Activated T-helper 1 cell treated with anti-CD3 and anti-CD28 coated beads, Interleukin-12 subunit alpha, Interleukin-12 subunit beta, Interleukin-2, Interleukin-4 antibody, amounts not matched to agents 30 ng/mL and 10 ng/mL and 1 ng/mL, durations not matched to agents 14 hours and 24 hours and 36 hours (primary cell): Measurements from ENCODE around the gene ART5. TPM values are rescaled to one million over a fixed set of nuclear protein-coding genes. Genes with fewer than 3 reads are reported as not detected.
"Not testable (repeated sequence)": the region's sequence is repeated elsewhere in the genome, so short reads cannot be mapped to it uniquely, and the experiment has no call there.

Experiments used
- DNase-seq: peaks from one replicate; pipeline ENCODE4 v3.0.0; 2021; ENCODE audit warnings: low spot score
- H3K27ac Mint-ChIP-seq: one replicate; pipeline ENCODE4 v1.8.0; 2021; ENCODE audit warnings: mild to moderate bottlenecking, mixed read lengths
- H3K27me3 Mint-ChIP-seq: one replicate; pipeline ENCODE4 v1.8.0; 2022; ENCODE audit warnings: mild to moderate bottlenecking, moderate library complexity, mixed read lengths; ENCODE audit not compliant: insufficient read depth
- H3K36me3 Mint-ChIP-seq: one replicate; pipeline ENCODE4 v1.8.0; 2021; ENCODE audit warnings: low read depth, mixed read lengths
- H3K4me1 Mint-ChIP-seq: one replicate; pipeline ENCODE4 v1.8.0; 2021; ENCODE audit warnings: low read depth, mixed read lengths
- H3K4me3 Mint-ChIP-seq: one replicate; pipeline ENCODE4 v1.8.0; 2021; ENCODE audit warnings: mild to moderate bottlenecking, moderate library complexity, mixed read lengths
- H3K9me3 Mint-ChIP-seq: one replicate; pipeline ENCODE4 v1.8.0; 2021; ENCODE audit warnings: mixed read lengths
- intact Hi-C: fragments of 100-400 bp; cut with micrococcal nuclease; formaldehyde crosslinking; loops from one replicate; pipeline ENCODE4 v1.15.1; 2024
- total RNA-seq: library from RNA; stranded (reverse); gene quantifications from 2 replicates; pipeline ENCODE4 v1.2.3, GENCODE V29; 2022

The ART5 gene
- total RNA-seq, 1 donor from 2014 or later, result not detected

DNA sequence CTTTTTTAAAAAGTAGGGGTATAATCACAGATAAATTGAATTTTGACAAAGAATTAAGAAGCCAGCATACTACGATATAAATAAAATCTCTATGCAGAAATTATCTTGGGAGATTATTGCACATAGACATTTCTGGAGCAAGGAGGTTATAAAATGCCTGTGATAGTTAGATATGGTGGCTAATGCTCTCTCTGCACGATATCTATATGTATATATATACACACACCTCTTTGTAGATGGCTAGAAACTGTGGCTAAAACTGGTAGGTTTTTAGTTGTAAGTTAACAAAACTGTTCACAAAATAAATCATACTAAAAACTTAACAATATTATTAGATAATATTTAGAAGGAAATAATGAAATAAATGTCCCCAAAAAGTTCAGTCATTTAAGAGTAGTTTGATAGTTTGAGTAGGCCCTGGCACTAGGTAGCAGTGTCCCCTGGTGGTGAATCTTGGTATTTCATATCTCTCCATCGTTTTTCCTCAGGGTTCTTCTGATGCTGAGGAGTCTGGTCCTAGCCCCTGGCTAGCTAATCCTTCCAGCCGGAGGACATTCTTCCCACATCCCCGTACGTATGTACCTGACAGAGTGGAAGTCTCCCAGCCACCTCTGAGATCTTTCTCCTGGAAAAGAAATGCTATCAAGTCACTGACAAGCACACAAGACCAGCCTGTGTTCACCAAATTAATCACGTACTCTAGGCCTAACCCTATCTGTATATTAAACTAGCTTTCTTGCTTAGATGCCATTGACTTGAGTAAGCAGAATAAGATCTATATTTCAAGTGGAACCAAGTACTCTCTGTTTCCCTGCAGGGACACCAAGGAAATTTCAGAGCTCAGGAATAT is 32.2 kb downstream of the ART5 start:
- intact Hi-C loops, result loop anchor here (1.0 kb wide), 1 partner anchor 154 kb away; no protein-coding TSS in a partner anchor
- H3K4me1 Mint-ChIP-seq, result peaks cover 9% of the 10 kb centered on the region
- H3K27ac Mint-ChIP-seq, result no peak overlapping the region
- no peak overlapping the region for H3K4me3 Mint-ChIP-seq
- DNase-seq, result no peak
- no peaks in the 10 kb centered on the region for H3K27me3 Mint-ChIP-seq
- no peaks in the 10 kb centered on the region for H3K36me3 Mint-ChIP-seq
- H3K9me3 Mint-ChIP-seq, result no peaks in the 10 kb centered on the region

DNA sequence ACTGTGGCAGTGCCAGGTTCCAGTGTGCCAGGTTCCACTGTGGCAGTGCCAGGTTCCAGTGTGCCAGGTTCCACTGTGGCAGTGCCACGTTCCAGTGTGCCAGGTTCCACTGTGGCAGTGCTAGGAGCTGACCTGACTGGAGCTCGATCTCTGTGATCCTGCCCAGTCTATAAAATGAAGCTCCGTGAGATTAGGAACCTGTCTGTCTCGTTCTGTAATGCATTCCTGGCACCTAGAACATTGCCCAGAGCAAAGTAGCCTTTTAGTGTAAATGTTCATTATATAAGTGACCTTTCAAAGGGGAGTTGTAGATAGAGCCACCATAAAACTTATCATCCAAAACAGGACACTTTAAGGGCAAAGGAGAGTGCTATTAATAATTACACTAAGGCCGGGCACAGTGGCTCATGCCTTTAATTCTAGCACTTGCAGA is 36.0 kb downstream of the ART5 start:
- intact Hi-C loops, result no loop called here
- H3K4me3 Mint-ChIP-seq, result no peak overlapping the region
- no peaks in the 10 kb centered on the region for H3K27me3 Mint-ChIP-seq
- no peak overlapping the region for H3K27ac Mint-ChIP-seq
- DNase-seq, result no peak
- no peaks in the 10 kb centered on the region for H3K36me3 Mint-ChIP-seq
- no peaks in the 10 kb centered on the region for H3K4me1 Mint-ChIP-seq
- no peaks in the 10 kb centered on the region for H3K9me3 Mint-ChIP-seq

DNA sequence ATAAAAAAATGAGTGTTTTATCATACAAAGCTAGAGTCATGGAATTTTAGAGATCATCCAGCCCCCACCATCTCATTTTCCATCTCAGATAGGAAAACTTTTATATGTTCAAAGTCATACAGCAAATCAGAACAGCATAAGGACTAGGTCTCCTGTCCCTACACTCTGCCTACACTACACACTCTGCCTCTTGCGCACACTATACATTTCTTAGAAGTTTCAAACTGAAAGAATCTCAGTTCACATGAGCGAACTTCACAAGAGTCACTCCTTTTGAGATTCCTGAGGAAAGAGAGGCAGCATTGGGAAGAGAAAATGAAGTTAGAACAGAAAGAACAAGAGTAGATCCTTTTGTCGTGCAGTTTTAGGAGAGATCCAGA is 36.5 kb downstream of the ART5 start:
- H3K27ac Mint-ChIP-seq, result no peak overlapping the region
- DNase-seq, result no peak
- no peaks in the 10 kb centered on the region for H3K4me1 Mint-ChIP-seq
- intact Hi-C loops, result no loop called here
- H3K36me3 Mint-ChIP-seq, result no peaks in the 10 kb centered on the region
- H3K27me3 Mint-ChIP-seq, result no peaks in the 10 kb centered on the region
- no peak overlapping the region for H3K4me3 Mint-ChIP-seq
- no peaks in the 10 kb centered on the region for H3K9me3 Mint-ChIP-seq

DNA sequence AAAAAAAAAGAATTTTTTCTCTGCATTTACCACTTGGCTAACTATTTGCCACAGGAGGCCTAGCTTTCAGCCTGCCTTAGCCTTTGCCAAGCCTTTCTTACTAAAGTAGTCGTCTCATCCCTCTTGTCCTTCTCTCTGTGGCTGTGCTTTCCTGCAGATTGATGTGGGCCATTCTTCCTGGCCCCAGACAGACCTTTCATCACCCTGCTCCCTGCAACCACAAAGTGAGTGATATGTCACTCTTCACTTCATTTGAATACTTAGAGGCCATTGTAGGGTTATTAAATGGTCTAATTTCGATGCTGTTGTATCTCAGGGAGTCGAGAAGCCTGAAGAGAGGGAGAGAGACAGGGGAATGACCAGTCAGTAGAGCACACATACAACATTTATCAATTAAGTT is 37.6 kb downstream of the ART5 start:
- DNase-seq, result no peak
- intact Hi-C loops, result no loop called here
- Mint-ChIP-seq H3K27ac (no peak overlapping the region), H3K4me1 (no peaks in the 10 kb centered on the region), H3K36me3 (no peaks in the 10 kb centered on the region), H3K27me3 (peaks cover 1% of the 10 kb centered on the region), H3K4me3 (no peak overlapping the region), H3K9me3 (no peaks in the 10 kb centered on the region)

DNA sequence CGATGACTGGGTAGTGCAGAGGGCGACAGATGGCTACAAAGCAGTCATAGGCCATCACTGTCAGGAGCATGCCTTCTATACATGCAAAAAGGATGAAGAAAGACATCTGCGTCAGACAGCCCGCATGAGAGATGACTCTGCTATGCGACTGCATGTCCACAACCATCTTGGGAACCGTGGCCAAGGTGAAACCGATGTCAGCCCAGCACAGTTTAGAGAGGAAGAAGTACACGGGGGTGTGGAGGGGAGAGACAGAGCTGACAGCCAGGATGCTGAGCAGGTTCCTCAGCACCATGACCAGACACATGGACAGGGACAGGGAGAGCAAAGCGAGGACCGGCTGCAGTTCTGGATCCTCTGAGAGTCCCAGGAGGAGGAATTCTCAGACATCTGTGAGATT is 41.6 kb downstream of the ART5 start:
- H3K9me3 Mint-ChIP-seq, H3K4me3 Mint-ChIP-seq, H3K27ac Mint-ChIP-seq, H3K36me3 Mint-ChIP-seq, H3K27me3 Mint-ChIP-seq, H3K4me1 Mint-ChIP-seq, intact Hi-C loops, DNase-seq: not testable (repeated sequence)

DNA sequence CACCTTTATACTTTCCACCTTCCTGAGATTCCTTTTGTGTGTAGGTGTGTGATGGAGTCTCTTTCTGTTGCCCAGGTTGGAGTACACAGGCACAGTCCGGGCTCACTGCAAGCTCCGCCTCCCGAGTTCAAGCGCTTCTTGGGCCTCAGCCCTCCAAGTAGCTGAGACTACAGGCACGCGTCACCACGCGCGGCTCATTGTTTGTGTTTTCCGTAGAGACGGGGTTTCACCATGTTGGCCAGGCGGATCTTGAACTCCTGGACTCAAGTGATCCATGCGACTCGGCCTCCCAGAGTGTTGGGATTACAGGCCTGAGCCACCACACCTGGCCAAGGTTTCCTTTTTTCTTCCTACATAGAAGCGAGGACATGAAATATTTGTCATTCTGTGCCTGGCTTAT is 44.0 kb downstream of the ART5 start:
- H3K36me3 Mint-ChIP-seq, intact Hi-C loops, H3K27me3 Mint-ChIP-seq, H3K4me1 Mint-ChIP-seq, H3K27ac Mint-ChIP-seq, H3K4me3 Mint-ChIP-seq, DNase-seq, H3K9me3 Mint-ChIP-seq: not testable (repeated sequence)

DNA sequence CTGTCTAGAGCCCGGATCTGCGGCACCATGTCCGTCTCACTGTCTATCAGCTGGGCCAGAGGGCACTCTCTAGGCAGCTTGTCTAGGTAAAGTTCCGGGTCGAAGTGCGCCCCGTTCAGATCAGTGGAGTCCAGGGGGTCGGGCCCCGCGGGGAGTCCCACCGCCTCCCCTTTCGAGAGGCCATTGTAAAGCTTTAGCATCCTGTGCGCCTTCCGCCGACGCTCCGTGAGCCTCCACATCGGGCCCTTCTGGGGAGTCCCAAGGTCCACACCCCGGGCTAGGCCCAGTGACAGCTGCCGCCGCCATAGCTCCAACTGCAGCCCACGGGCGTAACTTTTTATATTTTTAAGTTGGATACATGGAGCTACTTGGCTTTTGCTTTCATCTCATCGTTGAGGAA is 50.5 kb downstream of the ART5 start:
- H3K4me3 Mint-ChIP-seq, H3K4me1 Mint-ChIP-seq, intact Hi-C loops, H3K9me3 Mint-ChIP-seq, H3K27me3 Mint-ChIP-seq, DNase-seq, H3K36me3 Mint-ChIP-seq, H3K27ac Mint-ChIP-seq: not testable (repeated sequence)

DNA sequence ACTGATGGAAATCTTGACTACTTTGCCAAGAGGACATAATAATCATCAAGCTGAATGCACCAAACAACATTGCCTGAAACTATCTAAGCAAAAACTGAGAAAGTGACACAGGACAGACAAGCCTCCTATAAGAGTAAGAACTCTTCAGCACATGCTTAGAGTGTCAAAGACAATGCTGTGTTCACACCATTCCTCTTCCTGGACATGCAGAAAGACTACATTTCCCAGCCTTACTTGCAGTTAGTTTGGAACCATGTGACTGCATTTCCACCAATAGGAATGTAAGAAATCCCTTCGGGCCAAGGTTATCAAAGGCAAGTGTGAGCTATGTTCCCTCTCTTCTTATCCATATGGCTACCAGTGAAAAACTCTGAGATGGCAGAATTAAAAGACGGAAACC is 51.6 kb downstream of the ART5 start:
- H3K27ac Mint-ChIP-seq, H3K4me1 Mint-ChIP-seq, H3K4me3 Mint-ChIP-seq, H3K9me3 Mint-ChIP-seq, H3K27me3 Mint-ChIP-seq, H3K36me3 Mint-ChIP-seq, DNase-seq, intact Hi-C loops: not testable (repeated sequence)

DNA sequence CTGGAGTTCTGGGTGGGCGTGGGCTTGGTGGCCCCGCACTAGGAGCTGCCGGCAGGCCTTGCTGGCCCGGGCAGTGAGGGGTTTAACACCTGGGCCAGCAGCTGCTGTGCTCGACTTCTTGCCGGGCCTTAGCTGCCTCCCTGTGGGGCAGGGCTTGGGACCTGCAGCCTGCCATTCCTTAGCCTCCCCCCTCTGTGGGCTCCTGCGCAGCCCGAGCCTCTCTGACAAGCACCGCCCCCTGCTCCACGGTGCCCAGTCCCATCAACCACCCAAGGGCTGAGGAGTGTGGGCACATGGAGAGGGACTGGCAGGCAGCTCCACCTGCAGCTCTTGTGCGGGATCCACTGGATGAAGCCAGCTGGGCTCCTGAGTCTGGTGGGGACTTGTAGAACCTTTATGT is 53.0 kb downstream of the ART5 start:
- H3K4me3 Mint-ChIP-seq, H3K4me1 Mint-ChIP-seq, H3K36me3 Mint-ChIP-seq, H3K27me3 Mint-ChIP-seq, intact Hi-C loops, H3K9me3 Mint-ChIP-seq, H3K27ac Mint-ChIP-seq, DNase-seq: not testable (repeated sequence)

Other genes starting within 250 kb of the ART5 start
- gene ART1, start 3.1 kb upstream of the ART5 start, total RNA-seq, result not detected in 2 replicates
- gene CHRNA10, start 29.4 kb upstream of the ART5 start, total RNA-seq, result 2.6 and 2.9 TPM in 2 replicates
- 122 and 123 TPM in 2 replicates for gene NUP98, start 155.6 kb upstream of the ART5 start, total RNA-seq
- 29.8 and 30.1 TPM in 2 replicates for gene PGAP2, start 166.6 kb upstream of the ART5 start, total RNA-seq
- gene RHOG, start 199.0 kb upstream of the ART5 start, total RNA-seq, result 170 and 179 TPM in 2 replicates
- 61.7 and 68.0 TPM in 2 replicates for gene STIM1, start 213.7 kb upstream of the ART5 start, total RNA-seq